HG02938 (cell line): ENCODE data around the gene SPEN.
"Not testable (repeated sequence)": the region's sequence is repeated elsewhere in the genome, so short reads cannot be mapped to it uniquely, and the experiment has no call there.

Experiments used
- ATAC-seq: cut with Tn5 transposase; IDR thresholded peaks from one replicate; pipeline ENCODE4 v1.9.1; 2021; ENCODE audit warnings: mild to moderate bottlenecking, moderate library complexity; ENCODE audit not compliant: unreplicated experiment

SPEN gene

DNA sequence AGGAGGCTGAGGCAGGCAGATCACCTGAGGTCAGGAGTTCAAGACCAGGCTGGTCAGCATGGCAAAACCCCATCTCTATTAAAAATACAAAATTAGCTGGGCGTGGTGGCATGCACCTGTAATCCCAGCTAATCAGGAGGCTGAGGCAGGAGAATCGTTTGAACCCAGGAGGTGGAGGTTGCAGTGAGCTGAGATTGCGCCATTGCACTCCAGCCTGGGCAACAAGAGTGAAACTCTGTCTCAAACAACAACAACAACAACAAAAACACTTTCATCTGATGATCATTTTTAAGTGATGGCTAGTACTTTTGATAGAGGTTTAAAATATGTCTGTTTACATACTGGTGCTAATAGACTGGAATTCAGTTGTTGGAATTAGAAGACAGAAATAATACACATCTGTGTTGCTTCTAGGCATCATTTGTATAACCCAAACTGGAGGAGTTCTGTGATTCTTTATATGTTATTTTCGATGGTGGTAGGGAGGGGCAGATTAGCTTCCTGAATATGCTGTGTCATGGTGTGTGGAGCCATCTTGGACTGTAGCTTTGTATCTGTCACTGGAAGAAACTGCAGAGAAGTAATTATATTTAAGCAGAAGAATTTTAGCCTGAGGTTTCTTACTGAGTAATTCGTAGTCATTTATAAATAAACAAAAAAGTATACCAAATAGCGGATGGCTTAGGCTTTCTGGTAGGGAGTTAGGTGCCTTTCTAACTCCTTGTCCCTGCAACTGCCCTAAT is 45.5 kb downstream of the SPEN start:
- ATAC-seq: not testable (repeated sequence)

DNA sequence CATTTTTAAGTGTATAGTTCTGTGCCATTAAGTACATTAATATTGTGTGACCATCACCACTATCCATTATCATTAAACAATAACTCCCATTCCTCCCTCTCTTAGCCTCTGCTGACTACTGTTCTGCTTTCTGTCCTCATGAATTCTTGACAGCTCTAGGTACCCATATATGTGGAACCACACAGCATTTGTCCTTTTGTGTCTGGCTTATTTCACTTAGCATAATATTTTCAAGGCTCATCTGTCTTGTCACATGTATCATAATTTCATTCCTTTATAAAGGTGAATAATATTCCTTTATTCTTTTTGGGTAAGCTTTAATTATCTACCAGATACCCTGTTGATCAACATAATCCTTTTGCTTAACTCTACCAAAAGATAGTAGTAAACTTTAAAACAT is 47.7 kb downstream of the SPEN start:
- ATAC-seq: no peak

DNA sequence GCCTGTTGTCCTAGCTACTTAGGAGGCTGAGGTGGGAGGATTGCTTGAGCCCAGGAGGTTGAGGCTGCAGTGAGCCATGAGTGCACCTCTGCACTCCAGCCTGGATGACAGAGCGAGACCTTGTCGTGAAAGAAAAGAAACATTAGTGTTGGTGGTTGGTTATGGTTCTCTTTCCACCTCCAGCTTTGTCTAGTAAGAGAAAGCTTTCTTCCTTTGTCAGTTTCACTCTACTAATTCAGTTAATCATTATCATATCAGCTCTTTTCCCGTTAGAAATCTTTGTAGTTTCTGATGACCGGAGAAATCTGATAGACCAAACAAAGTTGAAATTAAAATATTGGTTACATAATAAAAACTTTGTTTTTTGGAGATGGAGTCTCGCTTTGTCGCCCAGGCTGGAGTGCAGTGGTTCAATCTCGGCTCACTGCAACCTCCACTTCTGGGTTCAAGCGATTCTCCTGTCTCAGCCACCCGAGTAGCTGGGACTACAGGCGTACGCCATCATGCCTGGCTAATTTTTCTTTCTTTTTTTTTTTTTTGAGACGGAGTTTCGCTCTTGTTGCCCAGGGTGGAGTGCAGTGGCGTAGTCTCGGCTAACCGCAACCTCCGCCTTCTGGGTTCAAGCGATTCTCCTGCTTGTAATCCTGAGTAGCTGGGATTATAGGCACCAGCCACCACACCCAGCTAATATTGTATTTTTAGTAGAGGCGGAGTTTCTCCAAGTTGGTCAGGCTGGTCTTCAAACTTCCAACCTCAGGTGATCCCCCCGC is 49.5 kb downstream of the SPEN start:
- not testable (repeated sequence) for ATAC-seq

DNA sequence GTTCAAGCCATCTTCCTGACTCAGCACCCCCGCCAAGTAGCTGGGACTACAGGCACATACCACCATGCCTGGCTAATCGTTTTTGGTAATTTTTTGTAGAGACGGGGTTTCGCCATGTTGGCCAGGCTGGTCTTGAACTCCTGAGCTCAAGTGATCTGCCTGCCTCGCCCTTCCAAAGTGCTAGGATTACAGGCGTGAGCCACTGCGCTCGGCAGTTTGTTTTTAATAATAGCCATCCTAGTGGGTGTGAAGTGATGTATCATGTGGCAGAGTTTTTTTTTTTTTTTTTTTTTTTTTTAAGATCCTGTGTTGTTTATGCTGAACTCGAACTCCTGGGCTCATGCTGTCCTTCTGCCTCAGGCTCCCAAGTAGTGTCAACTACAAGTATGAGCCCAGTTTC is 51.8 kb downstream of the SPEN start:
- no peak for ATAC-seq

DNA sequence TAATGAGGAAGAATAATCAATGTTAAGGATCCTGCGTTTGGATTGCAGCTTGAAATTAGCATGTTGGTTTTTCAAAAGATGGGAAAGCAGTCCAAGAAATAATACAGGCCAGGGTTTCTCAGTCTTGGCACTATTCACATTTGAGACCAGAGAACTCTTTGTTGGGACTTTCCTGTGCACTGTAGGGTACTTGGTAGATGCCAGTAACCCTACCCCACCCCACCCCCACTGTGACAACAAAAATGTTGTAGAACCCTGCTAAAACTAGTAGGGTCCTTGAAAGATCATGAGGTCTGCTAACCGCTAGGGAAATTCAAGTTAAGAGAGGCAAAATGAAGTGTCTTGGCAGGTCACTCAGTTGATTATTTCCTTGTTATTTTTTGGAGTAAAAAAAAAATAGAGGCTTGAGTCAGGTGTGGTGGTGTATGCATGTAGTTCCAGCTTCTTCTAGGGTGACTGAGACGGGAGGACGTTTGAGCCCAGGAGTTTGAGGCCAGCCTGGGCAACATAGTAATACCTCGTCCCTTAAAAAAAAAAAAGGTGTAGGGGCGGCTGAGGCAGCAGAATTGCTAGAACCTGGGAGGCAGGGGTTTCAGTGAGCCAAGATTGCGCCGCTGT is 53.3 kb downstream of the SPEN start:
- ATAC-seq: no peak

DNA sequence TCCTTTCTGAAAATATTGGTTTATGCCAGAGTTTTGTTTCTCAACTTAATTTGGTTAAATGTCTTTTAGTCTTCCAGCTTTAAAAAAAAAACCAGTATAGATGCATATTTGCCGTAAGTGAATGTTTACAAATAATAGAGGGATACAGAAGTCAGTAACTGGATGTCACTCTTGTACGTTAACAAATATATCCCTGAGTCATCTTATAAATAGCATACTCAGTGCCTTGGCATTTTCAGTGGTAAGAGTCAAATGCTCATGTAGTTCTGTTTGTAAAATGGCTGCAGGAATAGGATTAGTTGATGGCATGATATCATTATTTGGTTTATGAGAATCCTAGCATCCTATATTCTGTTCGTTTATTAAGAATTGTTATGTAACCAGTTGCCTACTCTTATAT is 55.4 kb downstream of the SPEN start:
- ATAC-seq: no peak

DNA sequence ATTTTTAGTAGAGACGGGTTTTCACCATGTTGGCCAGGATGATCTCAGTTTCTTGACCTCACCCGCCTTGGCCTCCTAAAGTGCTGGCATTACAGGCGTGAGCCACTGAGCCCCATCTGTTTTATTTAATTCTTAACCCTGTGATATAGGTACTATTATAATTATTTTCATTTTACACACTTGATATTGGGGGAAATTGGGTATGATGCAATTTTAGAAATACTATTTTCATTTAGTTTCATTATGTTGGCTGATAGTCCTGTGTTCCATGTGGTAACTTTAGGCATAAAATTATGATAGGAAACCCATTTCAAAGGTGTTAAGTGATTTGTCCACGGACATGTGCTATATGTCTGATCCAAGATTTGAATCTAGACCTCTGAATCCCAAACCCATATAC is 61.1 kb downstream of the SPEN start:
- ATAC-seq: no peak

DNA sequence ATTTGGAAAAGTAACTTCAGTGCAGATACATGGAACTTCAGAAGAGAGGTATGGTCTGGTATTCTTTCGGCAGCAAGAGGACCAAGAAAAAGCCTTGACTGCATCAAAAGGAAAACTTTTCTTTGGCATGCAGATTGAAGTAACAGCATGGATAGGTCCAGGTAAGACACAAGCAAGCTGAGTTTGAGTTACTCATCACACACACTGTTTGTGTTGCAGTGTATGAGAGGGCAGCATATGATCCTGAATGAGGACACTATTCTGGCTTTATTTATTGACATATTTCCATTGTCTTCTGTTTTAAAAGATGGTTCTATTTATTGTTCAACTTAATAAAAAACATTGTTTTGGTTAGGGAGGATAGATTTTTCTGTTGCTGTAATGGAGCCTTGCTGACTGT is 63.6 kb downstream of the SPEN start:
- no peak for ATAC-seq

DNA sequence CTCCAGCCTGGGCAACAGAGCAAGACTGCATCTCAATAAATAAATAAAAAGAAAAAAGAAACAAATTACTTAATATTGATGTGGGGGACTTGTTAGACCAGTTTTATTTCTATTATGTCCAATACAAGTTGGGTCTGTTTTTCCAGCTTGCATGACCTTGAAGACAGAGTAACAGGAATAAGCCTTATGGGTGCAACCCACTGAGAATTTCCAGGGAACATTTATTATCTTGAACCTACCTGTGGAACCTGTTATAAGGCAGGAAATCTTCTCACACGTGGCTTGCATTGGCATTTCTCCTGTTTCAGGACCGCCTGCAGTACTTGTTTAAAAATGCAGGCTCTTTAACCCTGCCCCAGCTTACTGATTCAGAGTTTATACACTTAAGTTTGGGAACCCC is 64.4 kb downstream of the SPEN start:
- no peak for ATAC-seq

DNA sequence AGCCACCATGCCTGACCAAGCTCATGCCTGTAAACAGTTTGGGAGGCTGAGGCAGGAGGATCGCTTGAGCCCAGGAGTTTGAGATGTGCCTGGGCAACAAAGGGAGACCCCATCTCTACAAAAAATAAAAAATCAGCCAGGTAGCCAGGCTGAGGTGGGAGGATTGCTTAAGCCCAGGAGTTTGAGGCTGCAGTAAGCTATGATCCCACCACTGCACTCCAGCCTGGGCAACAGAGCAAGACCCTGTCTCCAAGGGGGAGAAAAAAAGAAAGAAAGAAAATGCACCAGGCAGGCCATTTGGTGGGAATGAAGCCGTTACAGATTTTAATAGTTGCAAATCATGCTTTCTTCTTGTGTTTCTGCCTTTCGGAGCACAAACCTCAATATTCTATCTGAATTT is 66.1 kb downstream of the SPEN start:
- ATAC-seq: not testable (repeated sequence)

DNA sequence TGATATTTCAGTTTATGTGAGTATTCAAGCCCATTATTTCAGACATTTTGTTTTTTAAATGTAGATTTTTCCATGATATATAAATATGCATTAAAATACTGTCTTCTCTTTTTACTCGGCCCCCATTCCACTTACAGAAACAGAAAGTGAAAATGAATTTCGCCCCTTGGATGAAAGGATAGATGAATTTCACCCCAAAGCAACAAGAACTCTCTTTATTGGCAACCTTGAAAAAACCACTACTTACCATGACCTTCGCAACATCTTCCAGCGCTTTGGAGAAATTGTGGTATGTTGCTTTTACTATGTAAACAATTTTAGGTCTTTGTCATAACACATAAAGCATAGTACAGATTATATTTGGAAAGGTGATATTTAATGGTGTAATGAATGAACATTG is 68.5 kb downstream of the SPEN start:
- ATAC-seq: no peak

DNA sequence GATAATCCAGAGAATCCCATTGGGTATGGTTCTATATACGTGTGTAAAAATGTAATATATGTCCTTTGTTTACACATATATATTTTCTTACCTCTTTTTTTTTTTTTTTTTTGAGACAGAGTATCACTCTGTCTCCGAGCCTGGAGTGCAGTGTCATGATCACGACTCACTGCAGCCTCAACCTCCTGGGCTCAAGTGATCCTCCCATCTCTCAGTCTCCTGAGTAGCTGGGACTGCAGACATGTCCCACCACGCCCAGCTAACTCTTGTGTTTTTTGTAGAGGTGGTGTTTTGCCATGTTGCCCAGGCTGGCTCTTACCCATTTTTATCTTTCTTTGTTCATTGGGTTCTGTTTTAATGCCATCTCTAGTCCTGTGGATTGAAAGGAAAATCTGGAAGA is 68.9 kb downstream of the SPEN start:
- no peak for ATAC-seq

DNA sequence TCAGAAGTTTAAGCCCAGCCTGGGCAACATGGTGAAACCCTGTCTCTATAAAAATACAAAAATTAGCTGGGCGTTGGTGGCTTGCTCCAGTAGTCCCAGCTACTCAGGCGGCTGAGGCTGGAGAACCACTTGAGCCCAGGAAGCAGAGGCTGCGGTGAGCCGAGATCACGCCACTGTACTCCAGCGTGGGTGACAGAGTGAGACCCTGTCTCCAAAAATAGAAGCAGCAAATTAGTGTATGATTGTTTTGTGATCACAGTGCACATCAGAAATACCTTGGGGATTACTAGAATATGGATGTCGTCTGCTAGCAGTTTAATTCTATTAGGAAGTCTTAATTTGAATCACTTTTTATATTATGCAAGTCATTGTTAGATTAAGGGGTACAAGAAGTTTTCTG is 69.4 kb downstream of the SPEN start:
- no peak for ATAC-seq

DNA sequence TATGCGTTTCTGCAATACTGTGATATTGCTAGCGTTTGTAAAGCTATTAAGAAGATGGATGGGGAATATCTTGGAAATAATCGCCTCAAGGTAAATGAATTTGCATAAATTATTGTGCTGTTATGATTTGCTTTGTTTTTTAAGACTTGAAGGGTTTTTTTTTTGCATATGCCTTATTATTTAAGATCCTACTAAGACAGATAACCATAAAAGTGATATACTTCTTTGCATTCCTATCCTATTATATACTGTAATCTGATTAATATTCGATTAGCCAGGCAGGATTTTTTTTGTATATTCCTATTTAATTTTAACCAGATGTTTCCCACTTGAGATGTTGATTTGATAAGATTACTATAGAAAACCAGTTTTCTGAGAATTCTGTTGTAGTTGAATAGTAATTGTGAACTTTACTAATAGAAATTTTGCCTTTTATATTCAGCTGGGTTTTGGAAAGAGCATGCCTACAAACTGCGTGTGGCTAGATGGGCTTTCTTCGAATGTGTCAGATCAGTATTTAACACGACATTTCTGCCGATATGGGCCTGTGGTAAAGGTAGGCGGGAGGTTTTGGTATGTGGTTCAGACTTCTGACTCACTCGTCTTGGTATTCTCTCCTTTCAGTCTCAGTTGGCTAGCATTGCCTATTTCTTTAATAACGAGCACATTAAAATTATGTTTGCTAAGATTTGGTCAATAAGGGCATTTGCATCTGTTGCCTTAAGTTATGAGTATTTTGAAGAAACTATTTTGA is 71.6 kb downstream of the SPEN start:
- ATAC-seq: peak; percentile 67

DNA sequence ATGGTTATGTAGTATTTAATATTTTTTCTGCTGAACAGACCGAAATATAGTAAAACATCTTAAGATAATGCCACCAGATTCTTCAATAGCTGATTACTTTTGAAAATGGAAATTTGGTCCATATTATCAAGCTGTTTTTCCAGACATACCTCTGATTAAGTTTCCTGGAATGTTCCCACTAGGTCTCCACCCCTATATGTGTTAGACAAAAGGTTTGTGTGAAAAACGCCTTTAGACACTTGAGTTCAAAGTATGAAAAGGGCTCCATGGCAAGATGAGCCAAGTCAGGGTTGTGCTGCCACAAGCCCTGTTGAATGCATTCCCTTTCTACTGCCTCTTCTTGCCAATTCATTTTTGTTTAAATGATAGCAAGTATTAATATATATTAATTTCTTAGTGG is 75.7 kb downstream of the SPEN start:
- ATAC-seq: no peak

DNA sequence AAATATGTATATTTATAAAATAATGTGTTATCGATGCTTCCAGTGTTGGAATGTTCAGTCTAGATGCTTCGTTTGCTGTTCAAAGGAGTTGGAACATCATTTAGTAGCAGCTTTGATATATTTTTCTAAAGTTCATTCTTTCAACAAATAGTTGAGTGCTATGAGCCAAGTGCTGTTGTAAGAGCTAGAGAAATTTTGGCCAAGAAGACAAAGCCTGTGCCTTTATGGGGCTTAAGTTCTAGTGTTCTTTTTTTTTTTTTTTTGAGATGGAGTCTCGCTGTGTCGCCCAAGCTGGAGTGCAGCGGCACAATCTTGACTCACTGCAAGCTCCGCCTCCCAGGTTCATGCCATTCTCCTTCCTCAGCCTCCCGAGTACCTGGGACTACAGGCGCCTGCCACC is 78.9 kb downstream of the SPEN start:
- not testable (repeated sequence) for ATAC-seq

DNA sequence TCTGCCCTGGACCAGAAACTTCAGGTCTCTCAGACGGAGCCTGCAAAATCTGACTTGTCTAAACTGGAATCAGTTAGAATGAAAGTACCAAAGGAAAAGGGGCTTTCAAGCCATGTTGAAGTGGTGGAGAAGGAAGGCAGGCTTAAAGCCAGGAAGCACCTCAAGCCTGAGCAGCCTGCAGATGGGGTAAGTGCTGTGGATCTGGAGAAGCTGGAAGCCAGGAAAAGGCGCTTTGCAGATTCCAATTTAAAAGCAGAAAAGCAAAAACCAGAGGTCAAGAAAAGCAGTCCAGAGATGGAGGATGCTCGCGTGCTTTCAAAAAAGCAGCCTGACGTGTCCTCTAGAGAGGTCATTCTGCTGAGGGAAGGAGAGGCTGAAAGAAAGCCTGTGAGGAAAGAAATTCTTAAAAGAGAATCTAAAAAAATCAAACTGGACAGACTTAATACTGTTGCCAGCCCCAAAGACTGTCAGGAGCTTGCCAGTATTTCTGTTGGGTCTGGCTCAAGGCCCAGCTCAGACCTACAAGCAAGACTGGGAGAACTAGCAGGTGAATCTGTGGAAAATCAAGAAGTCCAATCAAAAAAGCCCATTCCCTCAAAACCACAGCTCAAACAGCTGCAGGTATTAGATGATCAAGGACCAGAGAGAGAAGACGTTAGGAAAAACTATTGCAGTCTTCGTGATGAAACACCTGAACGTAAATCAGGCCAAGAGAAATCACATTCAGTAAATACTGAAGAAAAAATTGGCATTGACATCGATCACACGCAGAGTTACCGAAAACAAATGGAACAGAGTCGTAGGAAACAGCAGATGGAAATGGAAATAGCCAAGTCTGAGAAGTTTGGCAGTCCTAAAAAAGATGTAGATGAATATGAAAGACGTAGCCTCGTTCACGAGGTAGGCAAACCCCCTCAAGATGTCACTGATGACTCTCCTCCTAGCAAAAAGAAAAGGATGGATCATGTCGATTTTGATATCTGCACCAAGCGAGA is 81.8 kb downstream of the SPEN start:
- ATAC-seq: no peak

DNA sequence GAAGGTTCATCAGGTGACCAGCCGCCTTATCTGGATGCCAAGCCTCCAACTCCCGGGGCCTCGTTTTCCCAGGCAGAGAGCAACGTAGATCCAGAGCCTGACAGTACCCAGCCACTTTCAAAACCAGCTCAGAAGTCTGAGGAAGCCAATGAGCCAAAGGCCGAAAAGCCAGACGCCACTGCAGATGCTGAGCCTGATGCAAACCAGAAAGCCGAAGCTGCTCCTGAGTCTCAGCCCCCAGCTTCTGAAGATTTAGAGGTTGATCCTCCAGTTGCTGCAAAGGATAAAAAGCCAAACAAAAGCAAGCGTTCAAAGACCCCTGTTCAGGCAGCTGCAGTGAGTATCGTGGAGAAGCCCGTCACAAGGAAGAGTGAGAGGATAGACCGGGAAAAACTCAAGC is 83.9 kb downstream of the SPEN start:
- ATAC-seq: no peak

DNA sequence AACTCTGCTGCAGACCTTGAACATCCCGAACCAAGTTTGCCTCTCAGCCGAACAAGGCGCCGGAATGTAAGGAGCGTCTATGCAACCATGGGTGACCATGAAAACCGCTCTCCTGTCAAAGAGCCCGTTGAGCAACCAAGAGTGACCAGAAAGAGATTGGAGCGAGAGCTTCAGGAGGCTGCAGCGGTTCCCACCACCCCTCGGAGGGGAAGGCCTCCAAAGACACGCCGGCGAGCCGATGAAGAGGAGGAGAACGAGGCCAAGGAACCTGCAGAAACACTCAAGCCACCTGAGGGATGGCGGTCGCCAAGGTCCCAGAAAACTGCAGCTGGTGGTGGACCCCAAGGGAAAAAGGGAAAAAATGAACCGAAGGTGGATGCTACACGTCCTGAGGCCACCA is 84.4 kb downstream of the SPEN start:
- no peak for ATAC-seq

DNA sequence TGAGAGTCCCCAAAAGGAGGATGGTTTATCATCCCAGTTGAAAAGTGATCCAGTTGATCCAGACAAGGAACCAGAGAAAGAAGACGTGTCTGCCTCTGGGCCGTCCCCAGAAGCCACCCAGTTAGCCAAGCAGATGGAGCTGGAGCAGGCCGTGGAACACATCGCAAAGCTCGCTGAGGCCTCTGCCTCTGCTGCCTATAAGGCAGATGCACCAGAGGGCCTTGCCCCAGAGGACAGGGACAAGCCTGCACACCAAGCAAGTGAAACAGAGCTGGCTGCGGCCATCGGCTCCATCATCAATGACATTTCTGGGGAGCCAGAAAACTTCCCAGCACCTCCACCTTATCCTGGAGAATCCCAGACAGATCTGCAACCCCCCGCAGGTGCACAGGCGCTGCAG is 85.1 kb downstream of the SPEN start:
- ATAC-seq: no peak
